ENCODE data around the gene KRT81.

DNA sequence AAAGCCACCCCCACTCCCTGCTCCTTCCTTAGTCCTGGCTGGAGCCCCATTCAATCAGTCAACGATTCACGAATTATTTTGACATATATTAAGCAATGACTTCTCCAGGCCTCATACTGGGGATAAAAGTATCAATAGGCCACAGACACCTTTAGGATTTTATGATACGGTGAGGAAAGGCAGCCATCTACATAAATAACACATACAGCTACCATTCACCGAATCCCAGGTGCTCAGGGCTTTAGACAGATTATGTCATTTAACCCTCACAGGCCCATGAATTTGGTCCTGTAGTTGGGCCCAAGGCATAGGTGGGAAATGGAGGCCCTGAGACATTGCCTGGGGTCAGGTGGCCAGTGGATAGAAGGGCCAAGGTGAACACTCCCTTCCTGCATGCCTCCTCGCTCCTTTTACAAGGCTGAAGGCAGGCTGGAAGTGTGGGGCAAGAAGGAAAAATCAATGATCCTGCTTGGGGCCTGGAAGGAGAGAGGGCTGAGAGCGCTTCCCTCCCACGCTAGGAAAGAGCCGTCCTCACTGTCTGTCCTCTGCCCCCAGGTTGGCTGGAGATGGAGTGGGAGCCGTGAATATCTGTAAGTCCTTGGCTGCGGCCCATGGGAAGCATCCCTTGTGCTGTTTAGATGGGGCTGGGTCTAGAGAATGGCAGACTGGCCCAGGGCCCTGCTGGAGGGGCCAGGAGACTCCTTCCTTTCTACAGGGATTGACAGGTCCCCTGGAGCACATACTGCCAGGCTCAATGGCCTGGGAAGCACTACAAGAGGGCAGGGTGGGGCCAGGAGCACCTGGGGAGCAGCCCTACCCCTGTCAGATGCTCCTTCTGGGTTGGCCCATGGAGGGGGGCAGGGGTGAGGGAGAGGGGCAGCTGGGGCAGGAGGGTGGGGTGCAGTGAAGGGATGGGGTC lies 43.5 kb downstream of the KRT81 start:
- TF ChIP-seq POLR2A (IDR thresholded peaks at IDR 0.05) = no peak
- TF ChIP-seq, protein P1, sequence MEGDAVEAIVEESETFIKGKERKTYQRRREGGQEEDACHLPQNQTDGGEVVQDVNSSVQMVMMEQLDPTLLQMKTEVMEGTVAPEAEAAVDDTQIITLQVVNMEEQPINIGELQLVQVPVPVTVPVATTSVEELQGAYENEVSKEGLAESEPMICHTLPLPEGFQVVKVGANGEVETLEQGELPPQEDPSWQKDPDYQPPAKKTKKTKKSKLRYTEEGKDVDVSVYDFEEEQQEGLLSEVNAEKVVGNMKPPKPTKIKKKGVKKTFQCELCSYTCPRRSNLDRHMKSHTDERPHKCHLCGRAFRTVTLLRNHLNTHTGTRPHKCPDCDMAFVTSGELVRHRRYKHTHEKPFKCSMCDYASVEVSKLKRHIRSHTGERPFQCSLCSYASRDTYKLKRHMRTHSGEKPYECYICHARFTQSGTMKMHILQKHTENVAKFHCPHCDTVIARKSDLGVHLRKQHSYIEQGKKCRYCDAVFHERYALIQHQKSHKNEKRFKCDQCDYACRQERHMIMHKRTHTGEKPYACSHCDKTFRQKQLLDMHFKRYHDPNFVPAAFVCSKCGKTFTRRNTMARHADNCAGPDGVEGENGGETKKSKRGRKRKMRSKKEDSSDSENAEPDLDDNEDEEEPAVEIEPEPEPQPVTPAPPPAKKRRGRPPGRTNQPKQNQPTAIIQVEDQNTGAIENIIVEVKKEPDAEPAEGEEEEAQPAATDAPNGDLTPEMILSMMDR (IDR thresholded peaks at IDR 0.05) = no peak

Data from Peyer's patch (tissue), 4 donors.